Right atrium auricular region (tissue), 2 donors: ENCODE data around the gene NECAB2. TPM values are rescaled to one million over a fixed set of nuclear protein-coding genes. Genes with fewer than 3 reads are reported as not detected.

ENCODE experiments used
- DNase-seq: peaks from one replicate; pipeline ENCODE4 v3.0.0-alpha.2; 2019; ENCODE audit warnings: low spot score
- H3K27ac ChIP-seq, 2 donors: fragments of 200-600 bp; sonication (generic); 1 replicate in 1 of 2; 2 replicates in 1 of 2; pipeline ENCODE4 v1.5.1; 2016 to 2019
- H3K27me3 ChIP-seq, 2 donors: fragments of 200-600 bp; sonication (generic); one replicate each; pipeline versions ENCODE4 v1.5.1 to v1.6.0; 2017 to 2019
- H3K36me3 ChIP-seq: fragments of 200-600 bp; sonication (generic); one replicate; pipeline ENCODE4 v1.5.1; 2016
- H3K4me1 ChIP-seq, 2 donors: fragments of 200-600 bp; sonication (generic); one replicate each; pipeline versions ENCODE4 v1.5.1 to v1.6.0; 2017 to 2019
- H3K4me3 ChIP-seq, 2 donors: fragments of 200-600 bp; sonication (generic); 1 replicate in 1 of 2; 2 replicates in 1 of 2; pipeline ENCODE4 v1.5.1; 2017 to 2019; ENCODE audit warnings: mild to moderate bottlenecking in 1 of 2, moderate library complexity in 1 of 2
- H3K9me3 ChIP-seq, 2 donors: fragments of 200-600 bp; sonication (generic); one replicate each; pipeline ENCODE4 v1.5.1; 2019
- total RNA-seq, 2 donors: library from RNA; depleted of rRNA; stranded (reverse); fragments of >200 nt; gene quantifications; one replicate each; pipeline ENCODE4 v1.1.0, GENCODE V29; 2016
- TF ChIP-seq, protein P1 (sequence below), 2 donors: fragments of 200-600 bp; sonication (generic); IDR thresholded peaks; one replicate each; pipeline ENCODE4 v1.5.1; 2019; ENCODE audit warnings: antibody characterized with exemption in 2 of 2

The NECAB2 gene
- total RNA-seq, 2 donors from 2014 or later: 0.71 TPM; not detected in 1

DNA sequence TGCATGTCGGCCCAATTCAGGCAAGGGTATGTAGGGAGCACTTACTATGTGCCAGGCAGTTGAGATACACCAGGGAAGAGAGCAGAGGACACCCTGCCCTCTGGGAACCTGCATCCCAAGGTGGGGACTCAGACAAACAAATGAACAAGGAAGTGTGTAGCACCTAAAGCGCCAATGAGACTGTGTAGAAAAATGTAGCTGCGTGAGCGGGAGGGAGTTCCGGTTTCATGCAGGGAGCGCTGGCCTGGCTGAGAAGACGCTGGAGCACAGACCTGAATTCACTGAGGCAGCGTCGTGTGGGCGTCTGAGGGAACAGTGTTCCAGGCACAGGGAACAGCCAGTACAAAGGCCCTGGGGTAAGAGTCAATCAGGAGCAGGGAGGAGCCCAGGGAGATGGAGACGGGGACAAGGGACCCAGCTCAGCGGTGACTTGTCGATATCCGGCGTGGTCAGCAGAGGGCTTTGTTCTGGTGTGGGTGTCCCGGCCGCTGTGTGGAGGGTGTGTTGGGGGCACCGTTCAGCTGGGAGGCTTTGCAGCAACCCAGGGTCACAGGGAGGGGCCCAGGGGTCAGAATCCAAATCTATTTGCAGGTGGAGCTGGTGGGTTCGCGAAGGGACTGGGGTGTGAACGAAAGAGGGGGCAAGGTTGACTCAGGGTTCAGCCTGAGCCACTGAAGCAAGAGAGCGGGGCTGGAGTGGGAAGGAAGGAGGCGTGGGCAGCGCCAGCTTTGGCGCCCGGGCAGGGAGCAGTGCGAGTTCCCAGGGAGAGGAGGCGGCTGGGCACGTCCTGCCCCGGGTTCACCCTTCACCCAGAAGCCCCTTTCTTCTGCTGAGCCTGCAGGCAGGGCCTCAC, 32.8 kb upstream of the NECAB2 start:
- DNase-seq: no peak
- H3K36me3 ChIP-seq: no peaks in the 10 kb centered on the region
- H3K4me1 ChIP-seq: peaks cover 0 to 2% of the 10 kb centered on the region in 2 donors
- H3K4me3 ChIP-seq: no peak overlapping the region
- H3K9me3 ChIP-seq: no peaks in the 10 kb centered on the region
- no peaks in the 10 kb centered on the region for H3K27me3 ChIP-seq
- H3K27ac ChIP-seq: no peak overlapping the region
- TF ChIP-seq, protein P1, sequence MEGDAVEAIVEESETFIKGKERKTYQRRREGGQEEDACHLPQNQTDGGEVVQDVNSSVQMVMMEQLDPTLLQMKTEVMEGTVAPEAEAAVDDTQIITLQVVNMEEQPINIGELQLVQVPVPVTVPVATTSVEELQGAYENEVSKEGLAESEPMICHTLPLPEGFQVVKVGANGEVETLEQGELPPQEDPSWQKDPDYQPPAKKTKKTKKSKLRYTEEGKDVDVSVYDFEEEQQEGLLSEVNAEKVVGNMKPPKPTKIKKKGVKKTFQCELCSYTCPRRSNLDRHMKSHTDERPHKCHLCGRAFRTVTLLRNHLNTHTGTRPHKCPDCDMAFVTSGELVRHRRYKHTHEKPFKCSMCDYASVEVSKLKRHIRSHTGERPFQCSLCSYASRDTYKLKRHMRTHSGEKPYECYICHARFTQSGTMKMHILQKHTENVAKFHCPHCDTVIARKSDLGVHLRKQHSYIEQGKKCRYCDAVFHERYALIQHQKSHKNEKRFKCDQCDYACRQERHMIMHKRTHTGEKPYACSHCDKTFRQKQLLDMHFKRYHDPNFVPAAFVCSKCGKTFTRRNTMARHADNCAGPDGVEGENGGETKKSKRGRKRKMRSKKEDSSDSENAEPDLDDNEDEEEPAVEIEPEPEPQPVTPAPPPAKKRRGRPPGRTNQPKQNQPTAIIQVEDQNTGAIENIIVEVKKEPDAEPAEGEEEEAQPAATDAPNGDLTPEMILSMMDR (IDR thresholded peaks at IDR 0.05): no peak

DNA sequence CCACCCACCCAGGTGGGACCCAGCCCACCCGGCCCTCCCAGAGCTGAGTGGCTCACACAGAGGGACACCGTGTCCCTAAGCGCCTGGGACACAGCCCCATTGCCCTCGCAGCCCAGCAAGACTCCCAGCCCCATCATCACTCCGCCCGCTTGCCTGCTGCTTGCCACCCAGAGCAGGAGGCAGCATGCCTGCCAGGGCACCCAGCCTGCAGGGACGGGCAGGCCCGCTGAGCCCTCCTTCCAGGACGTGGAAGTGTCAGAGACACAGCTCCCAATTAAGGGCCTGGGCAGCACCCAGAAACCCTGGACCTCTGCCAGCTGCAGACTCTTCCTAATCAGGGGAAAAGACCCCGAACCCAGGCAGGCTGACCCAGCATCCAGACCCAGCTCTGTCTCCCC, 32.2 kb upstream of the NECAB2 start:
- Histone ChIP-seq H3K4me3 (no peak overlapping the region), H3K9me3 (no peaks in the 10 kb centered on the region), H3K36me3 (no peaks in the 10 kb centered on the region), H3K27ac (no peak overlapping the region), H3K27me3 (no peaks in the 10 kb centered on the region), H3K4me1 (no peaks in the 10 kb centered on the region)
- DNase-seq: no peak
- TF ChIP-seq, protein P1 (IDR thresholded peaks at IDR 0.05): no peak

DNA sequence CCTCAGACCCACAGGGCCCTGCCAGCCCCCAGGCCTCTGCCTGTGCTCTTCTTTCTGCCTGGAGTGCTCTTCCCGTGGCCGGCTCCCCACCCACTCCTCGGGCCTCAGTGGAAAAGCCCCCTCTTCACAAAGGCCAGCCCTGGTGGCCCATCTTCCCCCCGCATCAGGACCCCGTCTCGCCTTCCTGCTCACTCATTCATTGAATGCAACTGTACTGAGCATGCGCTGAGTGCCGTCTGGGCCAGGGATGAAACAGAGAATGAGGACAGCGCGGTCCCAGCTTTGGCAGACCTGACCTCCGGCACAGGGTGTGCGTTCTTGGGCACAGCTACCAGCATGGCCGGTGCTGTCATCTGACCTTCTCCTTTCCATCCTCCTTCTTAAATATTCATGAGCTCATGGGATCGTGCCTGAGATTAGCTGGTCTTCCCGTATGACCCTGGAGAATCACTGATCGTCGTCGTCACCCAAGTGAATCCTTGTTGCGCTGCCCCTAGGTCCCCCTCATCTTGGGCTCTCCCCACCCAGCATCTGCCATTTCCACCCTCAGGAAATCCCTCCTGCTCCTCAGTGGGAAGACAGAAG, 31.4 kb upstream of the NECAB2 start:
- no peaks in the 10 kb centered on the region for H3K36me3 ChIP-seq
- H3K9me3 ChIP-seq: no peaks in the 10 kb centered on the region
- H3K27ac ChIP-seq: no peak overlapping the region
- H3K4me3 ChIP-seq: no peak overlapping the region
- no peak for DNase-seq
- no peaks in the 10 kb centered on the region for H3K4me1 ChIP-seq
- H3K27me3 ChIP-seq: no peaks in the 10 kb centered on the region
- TF ChIP-seq, protein P1 (IDR thresholded peaks at IDR 0.05): no peak

DNA sequence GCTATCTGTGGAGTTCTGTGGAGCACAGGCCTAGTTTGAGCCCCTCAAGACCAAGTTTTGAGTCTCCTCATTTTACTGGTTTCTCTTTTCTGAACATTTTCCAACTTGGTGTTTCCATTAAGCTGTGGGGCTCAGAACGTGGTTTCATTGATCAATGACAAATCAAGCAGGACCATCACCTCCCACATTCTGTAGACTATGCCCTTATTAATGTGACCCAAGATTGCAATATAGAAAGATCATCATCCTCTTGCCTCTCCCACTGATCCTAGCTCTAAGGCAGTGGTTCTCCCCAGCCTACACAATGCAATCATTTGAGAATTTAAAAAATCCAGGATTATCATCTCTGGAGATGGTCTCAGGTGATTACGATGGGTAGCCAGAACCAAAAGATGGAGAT, 30.8 kb upstream of the NECAB2 start:
- no peak for DNase-seq
- Histone ChIP-seq H3K36me3 (no peaks in the 10 kb centered on the region), H3K27ac (no peak overlapping the region), H3K9me3 (no peaks in the 10 kb centered on the region), H3K4me3 (no peak overlapping the region), H3K27me3 (no peaks in the 10 kb centered on the region), H3K4me1 (no peaks in the 10 kb centered on the region)
- TF ChIP-seq, protein P1 (IDR thresholded peaks at IDR 0.05): no peak

DNA sequence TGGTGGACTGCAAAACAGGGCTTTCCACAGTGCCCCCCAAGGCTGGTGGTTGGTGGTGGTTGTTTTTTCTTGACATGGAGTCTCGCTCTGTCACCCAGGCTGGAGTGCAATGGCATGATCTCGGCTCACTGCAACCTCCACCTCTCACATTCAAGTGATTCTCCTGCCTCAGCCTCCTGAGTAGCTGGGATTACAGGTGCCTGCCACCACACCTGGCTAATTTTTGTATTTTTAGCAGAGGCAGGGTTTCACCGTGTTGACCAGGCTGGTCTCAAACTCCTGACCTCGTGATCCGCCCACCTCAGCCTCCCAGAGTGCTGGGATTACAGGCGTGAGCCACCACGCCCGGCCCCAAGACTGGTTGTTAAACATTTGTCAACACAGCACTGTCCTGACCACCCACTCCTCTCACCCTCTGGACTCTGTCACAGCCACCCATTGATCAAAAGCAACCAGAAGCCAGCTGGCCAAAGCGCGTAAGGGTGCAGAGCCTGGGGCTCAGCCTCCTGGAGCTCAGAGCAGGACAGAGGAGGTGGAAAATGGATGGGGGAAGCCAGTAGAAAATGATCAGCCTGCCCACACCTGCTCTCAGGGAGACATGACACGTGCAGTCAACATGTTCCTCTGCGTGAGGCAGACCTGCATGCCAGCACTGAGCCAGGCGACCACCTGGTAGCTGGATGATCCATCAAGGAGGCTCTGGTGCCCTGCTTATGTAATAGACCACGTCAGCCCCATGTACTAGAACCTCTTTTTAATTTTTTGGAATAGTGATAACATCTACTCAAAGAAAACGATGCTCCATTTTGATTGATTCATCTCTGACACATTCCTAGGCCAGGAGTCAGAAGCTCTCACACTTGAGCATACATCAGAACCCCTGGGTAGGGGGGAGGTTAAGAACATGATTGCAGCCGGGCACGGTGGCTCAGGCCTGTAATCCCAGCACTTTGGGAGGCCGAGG, 29.8 kb upstream of the NECAB2 start:
- DNase-seq: no peak
- H3K27ac ChIP-seq: no peak overlapping the region
- no peaks in the 10 kb centered on the region for H3K36me3 ChIP-seq
- H3K4me3 ChIP-seq: no peak overlapping the region
- no peaks in the 10 kb centered on the region for H3K9me3 ChIP-seq
- TF ChIP-seq, protein P1 (IDR thresholded peaks at IDR 0.05): no peak
- H3K4me1 ChIP-seq: no peaks in the 10 kb centered on the region
- H3K27me3 ChIP-seq: no peaks in the 10 kb centered on the region
